Stimulated activated naive CD4-positive, alpha-beta T cell treated with Interleukin-2 at 50 U/mL for 16 hours (primary cell): ENCODE results near the gene TECR.
"Not testable (repeated sequence)": the region's sequence is repeated elsewhere in the genome, so short reads cannot be mapped to it uniquely, and the experiment has no call there.

Experiments used
- DNase-seq: peaks from one replicate; lab custom pipeline; 2025; lab: John Stamatoyannopoulos, UW

Gene TECR

GRCh38 chr19:14529254-14530004 lies at the start of gene TECR:
TSS of gene TECR (plus strand) at chr19:14529594. CDS start at chr19:14529697, 103 bp downstream.
- DNase-seq = peak; percentile 100

GRCh38 chr19:14479975-14480699 lies 49.3 kb upstream of the TECR start:
- DNase-seq = peak; percentile 58

- DNase-seq = no peak
These were observed 48.7 kb upstream of the TECR start for GRCh38 chr19:14480700-14481079.

- no peak for DNase-seq
These were observed 47.0 kb upstream of the TECR start for GRCh38 chr19:14482172-14482941.

GRCh38 chr19:14487370-14488125 lies 41.8 kb upstream of the TECR start:
- DNase-seq = no peak

- DNase-seq = no peak
These were observed 36.5 kb upstream of the TECR start for GRCh38 chr19:14492756-14493337.

GRCh38 chr19:14494411-14494810 lies 35.0 kb upstream of the TECR start:
- no peak for DNase-seq

- no peak for DNase-seq
These were observed 34.3 kb upstream of the TECR start for GRCh38 chr19:14494910-14495671.

GRCh38 chr19:14495672-14496028 lies 33.7 kb upstream of the TECR start:
- DNase-seq = no peak

GRCh38 chr19:14496029-14496833 lies 33.2 kb upstream of the TECR start, which contains the start of gene GIPC1:
TSS of gene GIPC1 (minus strand) at chr19:14496127. CDS start at chr19:14482976, 13,151 bp downstream.
- DNase-seq = peak; percentile 75

- DNase-seq = no peak
These were observed 32.6 kb upstream of the TECR start for GRCh38 chr19:14496834-14497227.

GRCh38 chr19:14497228-14497921 lies 32.0 kb upstream of the TECR start:
- DNase-seq = no peak

- DNase-seq = no peak
These were observed 26.9 kb upstream of the TECR start for GRCh38 chr19:14502334-14503092.

- no peak for DNase-seq
These were observed 26.1 kb upstream of the TECR start for GRCh38 chr19:14503285-14503684.

- DNase-seq = not testable (repeated sequence)
These were observed 24.8 kb upstream of the TECR start for GRCh38 chr19:14504575-14504974.

GRCh38 chr19:14505488-14506239 lies 23.7 kb upstream of the TECR start:
- DNase-seq = peak; percentile 54

GRCh38 chr19:14507704-14508542 lies 21.5 kb upstream of the TECR start:
- no peak for DNase-seq
